GM21367 (cell line): ENCODE results near the gene OXNAD1.

Experiments used
- ATAC-seq: cut with Tn5 transposase; IDR thresholded peaks from one replicate; pipeline ENCODE4 v1.9.1; 2021; ENCODE audit not compliant: unreplicated experiment

OXNAD1 gene

DNA sequence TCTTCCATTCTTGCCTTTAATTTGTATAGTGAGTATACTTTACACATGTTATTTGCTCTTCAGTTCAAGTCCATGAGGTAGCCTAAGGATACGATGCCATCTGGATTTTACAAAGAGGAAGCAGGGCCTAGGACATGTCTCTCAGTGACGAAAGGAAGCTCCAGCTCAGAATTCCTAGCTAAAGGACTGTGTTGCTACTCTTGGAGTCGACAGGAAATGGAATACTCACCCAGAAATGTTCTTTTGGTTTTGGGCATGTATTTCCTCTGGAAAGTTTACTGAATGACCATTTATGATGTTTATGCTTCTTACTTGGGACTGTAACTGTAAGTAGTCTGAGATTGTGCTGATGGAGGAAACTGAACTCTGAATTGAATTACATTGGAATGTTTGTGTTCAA lies 12.5 kb downstream of the OXNAD1 start:
- ATAC-seq, result no peak

- no peak for ATAC-seq
Observed at GRCh38 chr3:16279010-16279801, 14.2 kb downstream of the OXNAD1 start.

DNA sequence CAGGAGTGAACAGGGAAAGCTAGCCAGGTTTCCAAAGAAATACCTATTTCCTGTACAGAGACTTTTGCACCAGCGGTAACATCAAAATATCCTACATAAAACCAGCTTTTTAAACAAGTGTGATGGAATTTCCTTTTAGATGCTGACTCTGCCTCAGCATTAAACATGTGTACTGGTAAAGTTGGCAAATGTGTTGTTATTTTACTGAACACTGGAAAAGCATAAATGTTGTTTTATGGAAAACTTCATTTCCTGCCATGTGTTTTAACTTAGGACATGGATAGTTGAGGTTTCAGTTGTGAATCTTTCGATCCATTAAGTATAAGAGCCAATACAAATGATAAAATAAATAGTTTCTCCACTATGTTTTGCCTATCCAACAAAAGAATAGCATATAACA lies 15.7 kb downstream of the OXNAD1 start:
- no peak for ATAC-seq

DNA sequence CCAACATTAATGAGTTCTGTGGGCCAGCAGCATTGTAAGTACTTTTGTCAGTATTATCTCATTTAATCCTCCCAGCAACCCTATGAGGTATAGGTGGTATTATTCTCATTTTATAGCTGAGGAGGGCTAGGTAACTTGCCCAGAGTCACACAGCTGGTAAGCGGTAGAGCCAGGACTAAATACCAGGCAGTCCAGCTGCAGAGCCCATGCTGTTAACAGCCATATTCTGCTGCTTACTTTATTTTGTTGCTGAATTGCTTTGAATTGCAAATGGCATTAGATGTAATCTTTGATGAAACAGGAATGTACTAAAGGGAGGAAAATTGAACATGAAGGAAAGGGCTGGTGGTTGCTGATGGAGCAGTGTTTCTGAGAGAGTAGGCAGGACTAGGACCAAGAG lies 19.6 kb downstream of the OXNAD1 start:
- ATAC-seq, result no peak

DNA sequence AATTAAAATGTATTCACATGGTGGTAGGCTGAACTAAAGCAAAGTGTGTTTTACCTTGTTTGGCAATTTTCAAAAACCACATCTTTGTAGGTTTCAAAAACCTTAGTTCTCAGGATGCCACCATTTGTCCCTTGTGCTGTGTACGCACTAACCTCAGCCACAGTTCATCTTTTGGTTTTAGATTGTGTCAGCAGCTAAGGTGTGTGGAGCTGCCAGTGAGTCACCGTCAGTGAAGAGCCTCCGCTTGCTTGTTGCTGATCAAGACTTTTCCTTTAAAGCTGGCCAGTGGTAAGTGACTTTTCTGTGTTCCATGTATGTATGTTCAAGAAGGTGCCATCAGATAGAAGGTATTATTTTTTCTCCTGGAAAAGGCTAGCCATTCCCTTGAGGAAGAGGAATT lies 21.1 kb downstream of the OXNAD1 start:
- ATAC-seq, result peak; percentile 71

DNA sequence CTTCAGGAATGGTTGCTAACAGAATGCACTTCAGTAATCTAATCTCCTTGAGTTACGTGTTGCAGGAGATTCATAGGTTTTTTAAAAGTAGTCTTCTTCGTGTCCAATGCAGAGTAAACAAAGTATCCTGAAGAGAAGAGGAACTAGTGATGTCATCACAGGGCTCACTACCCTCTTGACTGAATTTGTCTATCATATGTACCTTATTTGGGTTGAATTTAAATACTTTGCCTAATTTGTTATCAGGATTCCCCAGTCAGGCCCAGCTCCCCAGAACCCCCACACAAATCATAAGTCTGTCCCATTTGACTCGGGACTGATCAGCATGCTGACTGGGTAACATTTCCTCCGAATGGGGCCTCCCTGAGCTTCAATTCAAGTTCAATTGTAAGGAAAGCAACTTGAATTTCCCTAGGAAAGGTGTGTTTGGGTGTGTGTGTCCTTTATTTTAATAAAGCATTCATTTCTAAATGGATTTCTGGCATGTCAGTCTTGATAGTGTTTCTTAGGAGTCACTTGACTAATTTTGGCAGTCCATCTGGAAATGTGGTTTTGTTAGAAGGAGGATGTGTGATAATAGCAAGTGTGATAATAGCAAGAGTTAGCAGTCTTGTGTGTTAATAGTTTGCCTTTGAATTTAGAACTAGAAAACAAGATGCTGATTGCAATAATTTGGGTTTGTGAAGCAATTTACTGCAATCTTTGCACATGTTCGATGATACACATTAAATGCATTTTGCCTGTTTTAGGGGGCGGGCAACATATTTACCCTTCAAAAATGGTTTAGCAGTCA lies 21.9 kb downstream of the OXNAD1 start:
- ATAC-seq, result no peak

DNA sequence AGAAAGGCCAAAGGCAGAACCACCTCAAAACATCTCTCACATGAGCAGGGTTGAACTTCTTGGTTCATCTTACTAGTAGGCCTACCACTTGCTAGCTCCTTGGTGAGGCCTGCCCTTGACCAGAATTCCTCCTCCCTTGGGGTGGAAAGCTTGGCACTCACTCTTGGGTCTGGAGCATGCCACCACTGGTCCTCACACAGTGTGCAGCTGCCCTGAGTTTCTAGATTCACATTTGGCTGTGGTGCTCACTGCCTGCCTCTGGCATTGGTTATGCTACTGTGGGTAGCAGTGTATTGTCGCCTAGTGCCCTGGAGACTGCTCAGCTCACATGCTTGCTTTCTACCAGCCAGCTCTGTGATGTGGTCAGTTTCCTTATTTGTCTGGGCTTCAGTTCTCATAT lies 23.7 kb downstream of the OXNAD1 start:
- no peak for ATAC-seq

DNA sequence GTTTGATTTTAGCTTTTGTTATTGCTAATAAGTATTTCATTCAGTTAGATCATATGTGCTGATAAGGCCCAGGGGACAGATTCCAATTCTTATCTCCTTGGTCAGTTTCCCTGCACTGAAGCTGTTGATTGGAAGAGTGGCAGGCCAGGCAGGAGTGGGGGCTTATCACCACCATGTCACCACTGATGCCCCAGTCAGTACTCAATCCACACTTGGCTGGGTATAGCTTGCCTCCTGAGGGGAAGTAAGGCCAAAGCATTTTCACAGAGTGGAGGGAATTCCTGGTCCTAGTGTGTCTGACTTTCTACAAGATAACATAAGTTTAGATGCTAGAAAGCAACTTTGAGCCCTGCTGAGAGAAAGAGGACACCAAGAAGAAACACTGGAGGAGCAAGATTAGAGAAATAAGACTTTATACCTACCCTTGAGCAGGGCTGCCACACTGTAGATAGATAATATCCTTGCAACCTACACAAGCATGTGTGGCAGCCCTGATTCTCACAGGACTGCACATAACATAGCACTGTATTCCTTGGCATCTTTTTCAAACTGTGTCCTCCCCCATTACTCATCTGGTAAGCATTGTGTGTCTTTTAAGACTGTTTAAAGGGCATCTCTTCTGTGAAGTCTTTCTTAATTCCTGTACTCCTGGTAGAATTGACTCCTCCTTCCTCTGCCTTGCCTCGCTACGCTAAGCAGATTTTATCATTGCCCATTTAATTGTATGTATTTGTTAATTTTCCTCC lies 24.3 kb downstream of the OXNAD1 start:
- no peak for ATAC-seq

DNA sequence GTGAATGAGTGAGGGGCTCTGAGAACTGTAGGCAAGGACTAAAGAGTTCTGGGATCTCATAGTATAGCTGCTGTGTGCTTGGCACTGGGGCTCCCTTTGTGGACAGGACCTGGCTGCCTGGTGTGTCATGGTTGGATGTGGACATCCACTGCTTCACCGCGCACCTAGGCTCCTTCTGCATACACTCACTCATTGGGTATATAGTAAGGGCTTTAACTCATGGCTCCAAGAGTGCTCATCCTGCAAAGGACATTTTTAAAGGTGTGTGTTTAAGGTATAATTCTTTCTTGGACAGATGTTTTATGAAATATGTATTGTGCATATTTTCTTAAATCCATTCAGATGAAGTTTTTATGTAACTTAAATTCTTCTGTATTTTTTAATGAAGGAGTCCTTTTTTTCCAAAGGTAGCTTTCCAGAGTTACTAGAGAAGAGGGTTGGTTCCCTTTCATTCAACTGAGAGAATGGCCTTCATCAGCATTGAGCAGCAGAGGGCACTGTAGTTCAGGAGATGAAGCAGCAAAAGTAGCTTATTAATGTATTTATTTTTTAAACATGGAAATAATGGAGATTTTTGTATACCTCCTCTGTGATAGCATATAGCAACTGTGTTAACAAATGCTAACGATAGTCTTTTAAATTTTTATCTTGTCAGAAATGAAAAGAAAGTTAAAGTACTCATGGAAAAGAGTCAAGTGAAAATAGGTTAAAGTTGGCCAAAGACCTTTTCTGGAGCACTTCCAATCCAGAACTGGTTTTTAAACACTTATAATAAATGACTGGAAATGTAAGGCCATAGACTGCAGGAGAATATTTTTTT lies 25.2 kb downstream of the OXNAD1 start:
- ATAC-seq, result no peak

DNA sequence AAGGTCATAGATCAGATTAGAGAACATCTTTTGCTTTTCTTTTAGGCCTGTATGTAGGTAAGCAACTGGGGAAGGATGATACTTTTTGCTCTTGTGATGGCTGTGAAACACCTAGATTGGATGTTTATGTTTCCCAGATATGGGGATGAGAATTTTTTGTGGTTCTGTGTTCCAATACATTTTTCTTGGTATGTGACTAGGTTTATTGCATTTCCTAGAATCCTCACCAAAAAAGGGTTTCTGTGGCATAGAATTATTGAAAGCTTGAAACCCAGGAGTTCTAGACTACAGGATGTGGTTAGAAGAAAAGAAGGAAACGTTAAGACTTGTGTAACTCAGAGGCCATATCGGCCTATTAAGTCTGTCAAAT lies 25.8 kb downstream of the OXNAD1 start:
- ATAC-seq, result no peak

- ATAC-seq, result no peak
Observed at GRCh38 chr3:16294844-16295243, 29.8 kb downstream of the OXNAD1 start.

DNA sequence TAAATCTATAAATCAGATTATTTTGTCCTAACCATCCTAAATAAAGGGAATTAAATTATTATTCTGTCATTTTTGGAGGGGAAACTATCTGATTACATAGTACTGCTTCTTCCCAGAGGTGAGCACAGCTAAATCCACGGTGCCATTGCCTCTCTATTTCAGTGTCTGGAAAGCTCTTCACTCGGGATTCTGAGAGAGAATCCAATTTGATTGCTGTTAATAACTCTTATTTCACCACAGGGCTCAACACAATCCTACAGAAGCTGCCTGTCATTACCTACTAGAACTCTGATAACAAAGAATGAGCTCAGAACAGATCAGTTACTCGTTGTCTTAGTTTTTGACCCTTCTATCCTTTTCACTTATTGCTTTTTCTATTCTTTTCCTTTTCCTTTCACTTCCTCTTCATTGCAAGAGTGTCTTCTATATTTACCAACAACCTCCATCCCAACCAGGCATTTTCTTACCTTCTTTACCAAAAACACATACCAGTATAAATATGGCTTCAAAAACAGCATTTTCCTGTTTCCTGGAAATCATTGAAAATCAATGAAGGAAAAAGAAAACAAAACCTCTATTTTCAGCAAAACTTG lies 30.4 kb downstream of the OXNAD1 start:
- no peak for ATAC-seq

DNA sequence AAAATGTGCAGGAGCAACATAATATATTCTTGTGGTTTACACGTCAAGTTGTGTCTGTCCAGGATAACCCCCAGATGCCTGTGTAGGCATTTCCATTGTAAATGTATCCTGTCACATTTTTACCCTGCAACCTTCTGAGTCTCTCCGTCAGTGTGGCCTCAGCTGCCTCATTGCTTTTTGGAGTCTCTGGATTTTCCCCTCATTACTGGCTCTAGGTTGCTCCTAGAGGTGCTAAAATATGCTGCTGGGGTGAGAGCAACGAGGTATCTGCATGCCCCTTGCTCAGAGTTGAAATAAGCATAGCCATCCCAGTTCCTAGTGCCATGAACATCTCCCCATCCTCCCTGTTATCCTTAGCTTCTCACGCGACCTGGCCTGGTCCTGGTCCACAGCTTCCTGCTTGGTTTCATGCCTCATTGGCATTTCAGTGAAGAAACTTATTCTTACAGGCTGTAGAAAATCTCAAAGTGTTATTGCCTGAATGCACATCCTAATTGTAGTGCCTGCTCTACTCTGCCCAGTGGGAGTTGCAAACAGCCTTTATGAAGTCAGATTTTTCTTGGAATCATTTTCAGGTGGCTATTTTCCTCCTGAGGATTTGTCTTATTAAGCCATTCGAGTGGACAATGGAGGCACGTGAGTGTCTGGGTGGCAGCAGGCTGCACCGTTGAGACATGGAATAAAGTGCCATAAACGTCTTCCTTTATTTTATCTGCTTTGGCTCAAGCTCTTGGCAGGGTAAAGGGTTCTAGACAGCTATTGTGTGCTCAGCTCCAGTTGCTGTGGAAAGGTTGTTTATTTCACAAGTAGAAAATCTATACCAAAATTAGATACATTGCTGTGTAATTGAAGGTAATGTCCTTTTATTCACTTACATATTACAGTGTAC lies 33.2 kb downstream of the OXNAD1 start:
- no peak for ATAC-seq

DNA sequence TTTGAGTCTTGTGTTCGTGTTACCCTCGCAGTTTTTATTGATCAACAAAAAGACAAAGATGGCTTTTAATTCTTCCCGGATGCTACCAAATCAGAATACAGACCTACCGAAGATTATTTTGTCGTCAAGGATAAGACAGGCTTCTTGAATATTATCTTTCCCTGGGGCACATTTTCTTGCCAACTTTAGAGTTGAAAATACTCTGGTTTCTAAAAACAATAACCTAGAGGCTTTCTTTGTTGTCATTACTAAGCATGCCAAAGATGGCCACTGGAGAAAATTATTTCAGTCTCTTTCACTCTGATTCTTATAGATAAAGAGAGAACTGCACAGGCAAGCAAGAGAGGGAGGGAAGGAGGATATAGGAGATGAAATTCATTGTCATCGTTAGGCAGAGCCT lies 33.9 kb downstream of the OXNAD1 start:
- ATAC-seq, result no peak

DNA sequence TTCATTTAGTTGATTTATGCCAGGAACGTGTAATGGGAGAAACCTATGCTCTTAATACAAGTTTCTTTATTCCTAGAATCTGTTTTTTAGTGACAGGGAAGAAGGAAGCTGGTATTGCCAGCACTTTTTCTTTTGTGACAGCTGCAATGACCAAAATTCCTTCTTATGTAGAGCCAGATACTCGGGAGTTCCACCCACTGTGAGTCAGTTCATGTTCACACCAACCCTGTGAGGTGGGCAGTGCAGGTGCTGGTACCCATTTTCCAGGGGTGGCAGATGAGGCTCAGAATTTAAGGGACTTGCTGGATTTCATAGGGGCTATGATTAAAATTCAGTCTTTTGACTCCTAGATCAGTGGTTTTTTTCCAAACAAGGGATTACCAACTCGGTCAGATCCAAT lies 34.7 kb downstream of the OXNAD1 start:
- no peak for ATAC-seq

GRCh38 chr3:16300307-16300706 lies 35.3 kb downstream of the OXNAD1 start:
- ATAC-seq, result peak; percentile 44

GRCh38 chr3:16300881-16301359 lies 35.9 kb downstream of the OXNAD1 start:
- peak; percentile 72 for ATAC-seq

- no peak for ATAC-seq
Observed at GRCh38 chr3:16301507-16301906, 36.5 kb downstream of the OXNAD1 start.

GRCh38 chr3:16302082-16302631 lies 37.1 kb downstream of the OXNAD1 start:
- ATAC-seq, result no peak
